H9 (cell line): ENCODE data around the gene BEX3. TPM values are rescaled to one million over a fixed set of nuclear protein-coding genes. Genes with fewer than 3 reads are reported as not detected.

ENCODE experiments used
- DNase-seq: peaks from one replicate; pipeline ENCODE4 v3.0.0-alpha.2; 2017
- H2AFZ ChIP-seq: one replicate; pipeline ENCODE4 v1.6.1; 2013; ENCODE audit warnings: mild to moderate bottlenecking, low read length, control low read depth, moderate library complexity
- H2AK5ac ChIP-seq: 2 replicates; pipeline ENCODE4 v1.6.1; 2013; ENCODE audit warnings: low read length, control low read depth, mixed read lengths; ENCODE audit not compliant: insufficient read length
- H2BK120ac ChIP-seq: one replicate; pipeline ENCODE4 v1.6.1; 2013; ENCODE audit warnings: low read depth, mild to moderate bottlenecking, low read length, control low read depth, inconsistent platforms; ENCODE audit not compliant: poor library complexity, severe bottlenecking
- H2BK12ac ChIP-seq: 2 replicates; pipeline ENCODE4 v1.6.1; 2013; ENCODE audit warnings: low read length, control low read depth, mixed read lengths, low read depth; ENCODE audit not compliant: insufficient read length
- H2BK15ac ChIP-seq: 2 replicates; pipeline ENCODE4 v1.6.1; 2013; ENCODE audit warnings: low read depth, low read length, control low read depth
- H2BK20ac ChIP-seq: one replicate; pipeline ENCODE4 v1.6.1; 2013; ENCODE audit warnings: low read depth, mild to moderate bottlenecking, low read length, control low read depth, inconsistent platforms; ENCODE audit not compliant: poor library complexity, severe bottlenecking
- H2BK5ac ChIP-seq: 2 replicates; pipeline ENCODE4 v1.6.1; 2013; ENCODE audit warnings: low read length, control low read depth, mixed read lengths; ENCODE audit not compliant: insufficient read length
- H3K14ac ChIP-seq: 2 replicates; pipeline ENCODE4 v1.6.1; 2013; ENCODE audit warnings: low read length, control low read depth; ENCODE audit not compliant: insufficient read depth
- H3K18ac ChIP-seq: 2 replicates; pipeline ENCODE4 v1.6.1; 2013; ENCODE audit warnings: low read depth, mild to moderate bottlenecking, mixed read lengths, low read length, control low read depth; ENCODE audit not compliant: insufficient read length
- H3K23ac ChIP-seq: 2 replicates; pipeline ENCODE4 v1.6.1; 2013; ENCODE audit warnings: low read length, control low read depth, mixed read lengths, low read depth; ENCODE audit not compliant: insufficient read length
- H3K23me2 ChIP-seq: 2 replicates; pipeline ENCODE4 v1.6.1; 2013; ENCODE audit warnings: low read depth, mild to moderate bottlenecking, mixed read lengths, low read length, control low read depth; ENCODE audit not compliant: insufficient read length, poor library complexity, severe bottlenecking
- H3K27ac ChIP-seq: 2 replicates; pipeline ENCODE4 v1.5.1; 2013; ENCODE audit warnings: low read length, control low read depth, mixed read lengths, low read depth; ENCODE audit not compliant: insufficient read length
- H3K27me3 ChIP-seq: 2 replicates; pipeline ENCODE4 v1.6.1; 2013; ENCODE audit warnings: low read length, control low read depth, inconsistent platforms; ENCODE audit not compliant: insufficient read depth
- H3K4ac ChIP-seq: 2 replicates; pipeline ENCODE4 v1.6.1; 2013; ENCODE audit warnings: low read depth, mild to moderate bottlenecking, control low read depth, inconsistent platforms, low read length, moderate library complexity
- H3K4me1 ChIP-seq: 2 replicates; pipeline ENCODE4 v1.6.1; 2013; ENCODE audit warnings: low read length, control low read depth, inconsistent platforms; ENCODE audit not compliant: insufficient read depth
- H3K4me2 ChIP-seq: 2 replicates; pipeline ENCODE4 v1.6.1; 2013; ENCODE audit warnings: low read length, control low read depth, mixed read lengths; ENCODE audit not compliant: insufficient read length, insufficient read depth
- H3K56ac ChIP-seq: 2 replicates; pipeline ENCODE4 v1.6.1; 2013; ENCODE audit warnings: low read depth, mild to moderate bottlenecking, mixed read lengths, low read length, control low read depth; ENCODE audit not compliant: insufficient read length
- H3K79me1 ChIP-seq: 2 replicates; pipeline ENCODE4 v1.6.1; 2013; ENCODE audit warnings: low read depth, mild to moderate bottlenecking, moderate library complexity, low read length, control low read depth, inconsistent platforms; ENCODE audit not compliant: insufficient read depth, poor library complexity, severe bottlenecking
- H3K79me2 ChIP-seq: 2 replicates; pipeline ENCODE4 v1.6.1; 2013; ENCODE audit warnings: low read length, control low read depth, inconsistent platforms; ENCODE audit not compliant: insufficient read depth
- H3K9ac ChIP-seq: 2 replicates; pipeline ENCODE4 v1.6.1; 2013; ENCODE audit warnings: low read length, control low read depth, mixed read lengths; ENCODE audit not compliant: insufficient read length; ENCODE audit errors: extremely low read depth
- H3K9me3 ChIP-seq: one replicate; pipeline ENCODE4 v1.6.1; 2013; ENCODE audit warnings: low read depth, low read length, inconsistent platforms; ENCODE audit not compliant: control insufficient read depth
- H3T11ph ChIP-seq: one replicate; pipeline ENCODE4 v1.6.1; 2013; ENCODE audit warnings: mild to moderate bottlenecking, low read length, control low read depth, inconsistent platforms
- H4K20me1 ChIP-seq: one replicate; pipeline ENCODE4 v1.6.1; 2013; ENCODE audit not compliant: control insufficient read depth, insufficient read length, insufficient read depth
- H4K5ac ChIP-seq: 2 replicates; pipeline ENCODE4 v1.6.1; 2013; ENCODE audit warnings: low read depth, mild to moderate bottlenecking, mixed read lengths, low read length, control low read depth; ENCODE audit not compliant: insufficient read length
- H4K8ac ChIP-seq: replicated peaks from 2 replicates; pipeline ENCODE4 v1.6.1; 2013; ENCODE audit warnings: low read length, control low read depth, mixed read lengths, low read depth; ENCODE audit not compliant: insufficient read length
- H4K91ac ChIP-seq: 2 replicates; pipeline ENCODE4 v1.6.1; 2013; ENCODE audit warnings: low read depth, mild to moderate bottlenecking, moderate library complexity, mixed read lengths, low read length, control low read depth; ENCODE audit not compliant: insufficient read length
- H3K27ac Mint-ChIP-seq, 3 experiments: 2 replicates in 2 of 3; 3 replicates in 1 of 3; pipeline ENCODE4 v1.8.0; 2020 to 2021; ENCODE audit warnings: mixed read lengths in 3 of 3, mild to moderate bottlenecking in 1 of 3, moderate library complexity in 1 of 3
- H3K27me3 Mint-ChIP-seq: 2 replicates; pipeline ENCODE4 v1.8.0; 2021; ENCODE audit warnings: low read depth, mild to moderate bottlenecking, moderate library complexity, mixed read lengths
- H3K36me3 Mint-ChIP-seq, 3 experiments: 2 replicates in 2 of 3; 3 replicates in 1 of 3; pipeline ENCODE4 v1.8.0; 2020 to 2021; ENCODE audit warnings: low read depth in 3 of 3, mixed read lengths in 3 of 3; ENCODE audit not compliant: insufficient read depth in 1 of 3
- H3K4me1 Mint-ChIP-seq, 2 experiments: 2 replicates each; pipeline ENCODE4 v1.8.0; 2020; ENCODE audit warnings: mixed read lengths in 2 of 2
- H3K4me3 Mint-ChIP-seq, 2 experiments: 2 replicates in 1 of 2; 3 replicates in 1 of 2; pipeline ENCODE4 v1.8.0; 2020 to 2021; ENCODE audit warnings: mild to moderate bottlenecking in 2 of 2, mixed read lengths in 2 of 2, moderate library complexity in 1 of 2
- H3K9me3 Mint-ChIP-seq, 2 experiments: 2 replicates in 1 of 2; 3 replicates in 1 of 2; pipeline ENCODE4 v1.8.0; 2020; ENCODE audit warnings: mild to moderate bottlenecking in 2 of 2, mixed read lengths in 2 of 2, moderate library complexity in 1 of 2
- CTCF ChIP-seq: fragments of 200-600 bp; sonication (generic); conservative IDR thresholded peaks from 3 replicates; pipeline ENCODE4 v1.8.0; 2021; ENCODE audit warnings: antibody characterized with exemption, mild to moderate bottlenecking
- WGBS: extraction: QIAGEN DNeasy Blood & Tissue Kit; methylation state at CpG from one replicate; pipeline ENCODE4 v1.1.7; 2013; ENCODE audit warnings: missing lambda C conversion rate, low lambda C conversion rate, mixed read lengths; ENCODE audit not compliant: insufficient read length; ENCODE audit errors: extremely low coverage; 5-methylcytosine and 5-hydroxymethylcytosine counted together
- total RNA-seq: library from RNA; stranded (reverse); gene quantifications from 2 replicates; pipeline ENCODE4 v1.2.1, GENCODE V29; 2021

The BEX3 gene
- total RNA-seq, 1 experiment from 2014 or later: 305 TPM

- no peak overlapping the region for H2AFZ ChIP-seq
- WGBS: no CpG with 5 or more reads among the region's 1 CpG
- DNase-seq: no peak
- H4K20me1 ChIP-seq: no peaks in the 10 kb centered on the region
- H3K27ac ChIP-seq: no peak overlapping the region
- Mint-ChIP-seq H3K4me1 (no peaks in the 10 kb centered on the region), H3K9me3 (peaks cover 0 to 54% of the 10 kb centered on the region in 2 experiments; a peak in 3 of 5 replicates), H3K27me3 (peaks cover 9% of the 10 kb centered on the region), H3K27ac (no peak overlapping the region), H3K36me3 (no peaks in the 10 kb centered on the region), H3K4me3 (no peak overlapping the region)
- no peaks in the 10 kb centered on the region for H3K79me2 ChIP-seq
- H4K91ac ChIP-seq: no peak overlapping the region
- no peak overlapping the region for H4K5ac ChIP-seq
- H2BK120ac ChIP-seq: no peak overlapping the region
- no peak overlapping the region for H2BK5ac ChIP-seq
- no peak overlapping the region for H2BK15ac ChIP-seq
- no peak for TF ChIP-seq CTCF
- H2AK5ac ChIP-seq: no peak overlapping the region
- no peak overlapping the region for H3K14ac ChIP-seq
- no peak overlapping the region for H3K18ac ChIP-seq
- no peak overlapping the region for H3T11ph ChIP-seq
- H3K27me3 ChIP-seq: no peaks in the 10 kb centered on the region
- no peaks in the 10 kb centered on the region for H3K23me2 ChIP-seq
- no peak overlapping the region for H3K23ac ChIP-seq
- no peaks in the 10 kb centered on the region for H3K9me3 ChIP-seq
- H4K8ac ChIP-seq: no peak overlapping the region
- no peak overlapping the region for H3K4me2 ChIP-seq
- no peaks in the 10 kb centered on the region for H3K79me1 ChIP-seq
- H2BK20ac ChIP-seq: no peak overlapping the region
- H3K4ac ChIP-seq: no peak overlapping the region
- no peak overlapping the region for H3K9ac ChIP-seq
- H3K4me1 ChIP-seq: no peaks in the 10 kb centered on the region
- no peak overlapping the region for H2BK12ac ChIP-seq
- no peak overlapping the region for H3K56ac ChIP-seq
These were observed 22.1 kb downstream of the BEX3 start for GRCh38 chrX:103398421-103398864.
